GM21528 (cell line): ENCODE results near the gene DOCK2.
"Not testable (repeated sequence)": the region's sequence is repeated elsewhere in the genome, so short reads cannot be mapped to it uniquely, and the experiment has no call there.

Experiments
- ATAC-seq: cut with Tn5 transposase; IDR thresholded peaks from one replicate; pipeline ENCODE4 v1.9.1; 2021; ENCODE audit warnings: mild to moderate bottlenecking, moderate library complexity; ENCODE audit not compliant: unreplicated experiment, low FRiP score

DOCK2 gene

DNA sequence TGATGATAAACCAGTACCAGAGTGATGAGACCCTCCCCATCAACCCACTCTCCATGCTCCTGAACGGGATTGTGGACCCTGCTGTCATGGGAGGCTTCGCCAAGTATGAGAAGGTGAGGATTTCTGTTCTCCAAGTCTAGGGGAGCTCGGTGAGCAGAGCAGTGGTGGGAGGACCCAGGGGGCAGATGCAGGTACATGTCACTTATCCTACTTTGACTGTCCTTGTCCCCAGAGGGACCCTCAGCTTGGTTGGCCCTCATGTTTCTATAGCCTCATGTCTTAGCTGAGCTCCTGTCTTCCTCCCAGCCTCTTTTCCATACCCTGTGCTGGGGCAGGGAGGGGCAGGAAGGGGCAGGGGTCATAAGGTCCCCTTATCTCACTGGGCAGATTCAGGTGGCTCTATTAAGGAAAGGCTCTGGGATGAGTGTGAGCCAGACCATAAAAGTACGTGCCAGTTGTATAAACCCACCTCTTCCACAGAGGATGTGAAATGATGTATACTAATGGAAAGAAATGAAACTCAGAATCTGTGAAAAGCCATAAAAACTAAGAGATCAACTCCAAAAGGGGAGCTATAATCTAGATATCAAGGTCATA, 430.6 kb downstream of the DOCK2 start:
- ATAC-seq, result no peak

DNA sequence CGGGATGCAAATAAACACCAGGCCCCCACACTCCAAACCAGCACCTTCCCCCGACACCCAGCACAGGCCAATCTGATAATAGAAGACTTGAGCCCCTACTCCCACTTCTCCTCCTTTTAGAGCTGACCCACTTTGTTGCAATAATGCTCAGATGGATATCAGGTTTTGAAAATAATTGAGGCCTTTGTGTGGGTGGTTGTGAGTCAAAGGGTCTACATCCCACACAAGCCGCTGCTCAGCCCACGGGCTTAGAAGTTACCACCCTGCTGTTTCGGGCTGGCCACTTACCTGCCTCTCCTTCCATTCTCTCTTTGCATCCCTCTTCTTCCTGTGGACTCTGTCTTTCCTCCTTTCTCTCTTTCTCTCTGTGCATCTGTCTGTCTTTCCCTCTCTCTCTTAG, 432.4 kb downstream of the DOCK2 start:
- no peak for ATAC-seq

DNA sequence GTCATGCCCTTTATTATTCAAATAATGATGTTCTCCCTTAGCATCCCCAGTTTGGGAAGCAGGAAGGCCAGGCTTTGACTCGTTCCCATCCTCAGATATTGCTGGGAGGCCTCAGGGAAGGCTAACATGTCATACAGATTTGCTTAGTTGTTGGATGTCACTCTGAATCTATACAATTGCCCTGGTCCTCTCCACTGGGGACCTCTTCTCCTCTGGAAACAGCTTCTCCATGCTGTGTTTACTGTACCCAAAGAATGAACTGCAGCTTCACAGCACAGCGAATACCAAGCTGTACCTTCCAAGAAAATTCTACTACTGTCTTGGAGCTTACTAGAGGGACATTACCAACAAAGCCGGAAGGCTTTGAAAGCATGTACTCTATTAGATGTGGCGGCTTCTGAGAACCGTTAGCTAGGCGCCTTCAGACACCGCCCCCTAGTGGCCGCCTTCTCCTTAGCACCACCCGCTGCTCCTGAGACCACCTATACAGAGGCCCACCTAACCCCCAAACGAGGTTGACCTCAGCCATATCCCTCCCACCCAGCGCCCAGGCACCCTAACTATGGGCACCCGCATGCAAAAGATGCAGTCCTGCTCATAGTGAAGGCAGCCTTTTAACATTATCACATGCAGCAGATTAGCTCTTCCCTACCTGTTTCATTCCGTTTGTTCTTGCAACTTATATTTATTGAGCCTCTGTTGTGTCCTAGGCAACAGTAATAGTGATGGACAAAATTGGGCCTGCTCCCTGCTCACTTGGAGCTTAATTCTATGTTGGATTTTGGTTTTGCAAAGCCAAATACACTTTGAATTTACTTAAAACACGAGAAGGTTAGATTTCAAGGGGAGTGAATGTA, 433.7 kb downstream of the DOCK2 start:
- ATAC-seq, result no peak

DNA sequence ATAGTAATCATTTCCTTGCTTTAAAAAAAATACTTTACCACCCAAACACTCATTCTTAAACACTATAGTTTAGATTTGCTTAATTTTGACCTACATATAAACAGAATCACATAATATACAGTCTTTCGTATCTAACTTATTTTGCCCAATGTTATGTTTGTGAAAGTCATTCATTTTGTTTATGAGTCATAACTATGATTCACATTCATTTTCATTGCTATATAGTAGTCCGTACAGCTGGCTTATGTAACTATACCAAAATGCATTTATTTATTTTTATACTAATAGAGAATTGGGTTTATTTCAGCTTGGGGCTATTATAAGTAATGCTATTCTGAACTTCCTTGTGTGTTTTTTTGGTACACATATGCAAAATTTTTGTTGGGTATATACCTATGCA, 434.7 kb downstream of the DOCK2 start:
- no peak for ATAC-seq

DNA sequence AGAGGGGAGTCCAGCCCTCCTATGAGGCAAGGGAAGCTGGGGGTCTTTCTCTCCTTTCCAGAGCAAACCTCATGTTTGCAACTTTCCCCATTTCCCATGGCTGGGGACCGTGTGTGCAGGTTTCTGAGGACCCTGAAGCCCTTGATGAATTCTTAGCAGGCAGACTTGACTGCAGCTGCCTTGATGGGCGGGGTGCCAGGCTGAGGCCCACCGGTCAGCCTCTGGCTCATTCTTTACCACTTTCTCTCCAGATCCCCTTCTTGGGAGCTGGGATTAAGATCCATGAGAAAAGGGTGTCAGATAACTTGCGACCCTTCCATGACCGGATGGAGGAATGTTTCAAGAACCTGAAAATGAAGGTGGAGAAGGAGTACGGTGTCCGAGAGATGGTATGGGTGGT, 438.6 kb downstream of the DOCK2 start:
- ATAC-seq, result no peak

DNA sequence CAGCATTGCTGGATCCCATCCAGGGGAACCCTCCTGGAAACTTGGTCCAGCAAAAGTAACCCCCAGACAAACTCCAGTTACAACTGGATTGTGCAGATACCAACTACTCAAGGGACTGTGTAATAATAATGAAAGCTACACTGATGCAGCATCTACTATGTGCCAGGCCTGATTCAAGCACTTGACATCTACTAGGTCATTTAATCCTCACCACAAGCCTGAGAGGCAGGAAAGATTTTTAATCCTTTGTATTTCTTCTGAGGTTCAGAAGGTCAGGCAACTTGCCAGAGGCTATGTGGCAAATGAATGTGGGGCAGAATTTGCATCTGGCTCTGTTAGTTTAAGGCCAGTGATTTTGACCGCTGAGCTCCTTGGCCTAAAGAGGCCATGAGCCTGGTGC, 439.1 kb downstream of the DOCK2 start:
- ATAC-seq, result no peak

DNA sequence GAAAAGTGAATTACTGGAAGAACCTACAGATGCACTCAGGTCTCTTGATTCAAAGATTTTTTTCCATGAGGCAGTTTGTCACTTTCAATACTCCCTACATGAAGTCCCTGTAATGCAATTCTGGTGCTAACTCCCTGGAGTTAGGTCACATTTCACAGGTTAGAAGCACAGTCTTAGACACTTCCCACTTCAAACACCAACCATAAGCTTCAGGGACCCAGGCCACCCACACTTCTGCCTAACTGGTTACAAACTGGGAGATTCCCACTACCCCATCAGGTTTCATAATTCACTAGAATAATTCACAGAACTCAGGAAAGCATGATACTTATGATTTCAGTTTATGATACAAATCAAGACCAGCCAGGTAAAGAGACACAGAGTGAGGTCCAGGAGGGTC, 439.7 kb downstream of the DOCK2 start:
- ATAC-seq, result no peak

DNA sequence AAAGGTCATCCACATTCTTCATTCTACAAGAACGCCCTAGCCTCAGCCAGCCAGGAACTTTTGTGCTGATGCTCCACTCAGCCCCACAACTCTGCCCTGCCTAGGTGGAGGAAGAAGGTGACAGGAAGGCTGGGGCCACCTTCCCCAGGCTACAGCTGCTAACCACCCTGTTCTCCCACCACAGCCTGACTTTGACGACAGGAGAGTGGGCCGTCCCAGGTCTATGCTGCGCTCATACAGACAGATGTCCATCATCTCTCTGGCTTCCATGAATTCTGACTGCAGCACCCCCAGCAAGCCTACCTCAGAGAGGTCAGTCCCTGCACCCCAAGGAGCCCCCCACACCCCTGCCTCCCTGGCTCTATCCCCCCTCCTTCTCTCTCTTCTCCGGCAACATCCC, 440.5 kb downstream of the DOCK2 start:
- no peak for ATAC-seq

DNA sequence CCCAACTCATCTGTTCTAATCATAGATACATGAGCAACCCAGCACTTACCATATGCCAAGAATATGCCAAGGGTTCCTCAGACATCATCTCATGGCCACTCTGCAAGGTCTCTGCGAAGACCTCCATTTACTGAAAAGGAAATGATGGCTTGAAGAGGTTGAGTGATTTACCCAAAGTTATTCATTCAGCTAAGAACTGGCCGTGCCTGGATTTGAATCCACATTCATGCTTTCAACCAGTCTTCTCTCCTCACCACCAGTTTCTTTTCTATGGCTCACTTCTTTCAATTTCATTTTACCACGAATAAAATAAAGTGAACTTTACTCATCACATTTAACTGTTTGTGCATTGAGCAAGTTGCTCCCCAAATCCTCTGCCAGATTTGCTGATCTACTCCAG, 441.4 kb downstream of the DOCK2 start:
- no peak for ATAC-seq

DNA sequence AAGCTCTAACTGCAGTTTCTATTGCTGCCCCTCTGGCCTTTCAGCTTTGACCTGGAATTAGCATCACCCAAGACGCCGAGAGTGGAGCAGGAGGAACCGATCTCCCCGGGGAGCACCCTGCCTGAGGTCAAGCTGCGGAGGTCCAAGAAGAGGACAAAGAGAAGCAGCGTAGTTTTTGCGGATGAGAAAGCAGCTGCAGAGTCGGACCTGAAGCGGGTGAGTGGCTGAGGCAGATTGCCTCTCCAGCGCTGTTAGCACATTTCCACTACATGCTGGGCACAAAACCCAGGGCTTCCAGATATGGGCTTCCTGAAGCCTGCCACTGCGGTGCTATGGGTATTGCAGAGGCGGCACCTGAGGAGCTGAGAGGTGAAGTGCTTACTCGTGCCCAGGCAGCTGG, 441.9 kb downstream of the DOCK2 start:
- no peak for ATAC-seq

DNA sequence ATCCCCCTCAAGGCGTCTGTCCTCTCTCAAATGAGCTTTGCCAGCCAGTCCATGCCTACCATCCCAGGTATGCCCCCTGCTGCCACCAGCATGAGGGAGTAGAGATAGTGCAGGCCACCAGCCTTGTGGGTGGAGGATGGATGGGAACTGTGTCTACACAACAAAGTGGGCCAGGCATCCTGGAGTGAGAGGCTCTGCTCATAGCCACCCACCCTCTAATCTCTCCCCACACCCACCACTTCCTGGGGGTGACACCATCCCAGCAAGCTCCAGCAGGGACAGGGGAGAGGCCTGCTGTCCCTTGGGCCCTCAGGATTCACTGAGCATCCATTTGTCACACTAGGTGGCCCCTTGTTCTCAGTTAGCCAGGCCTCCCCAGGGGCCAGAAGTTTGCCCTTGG, 443.1 kb downstream of the DOCK2 start:
- ATAC-seq, result no peak

DNA sequence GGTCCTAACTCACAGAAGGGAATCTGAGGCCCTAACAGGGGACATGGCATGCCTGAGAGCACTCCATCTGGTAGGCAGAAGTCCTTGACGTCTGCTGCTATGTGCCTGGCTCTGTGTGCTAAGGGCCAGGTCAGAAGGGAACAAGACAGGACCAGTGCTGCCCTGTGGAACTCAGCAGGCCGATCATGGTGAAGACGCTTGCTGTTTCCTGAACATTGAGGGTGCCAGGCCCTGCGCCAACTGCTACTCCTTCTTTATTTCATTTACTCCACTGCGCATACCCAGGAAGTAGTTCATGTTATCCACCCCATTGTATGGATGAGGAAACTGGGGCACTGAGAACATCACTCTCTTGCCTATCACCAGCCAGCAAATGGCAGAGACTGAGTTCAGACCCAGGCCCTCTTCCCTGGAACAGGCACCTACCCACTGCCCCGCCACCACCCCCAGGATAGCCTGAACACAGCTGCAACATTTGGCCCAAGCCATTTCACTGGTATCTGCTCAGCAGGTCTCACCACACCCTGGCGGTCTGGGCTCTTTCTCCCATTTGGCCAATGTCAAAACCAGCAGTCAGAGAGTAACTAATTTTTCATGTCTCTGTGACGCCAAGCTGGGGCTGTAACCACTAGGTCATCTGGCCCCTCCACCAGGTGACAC, 443.8 kb downstream of the DOCK2 start:
- ATAC-seq, result no peak

DNA sequence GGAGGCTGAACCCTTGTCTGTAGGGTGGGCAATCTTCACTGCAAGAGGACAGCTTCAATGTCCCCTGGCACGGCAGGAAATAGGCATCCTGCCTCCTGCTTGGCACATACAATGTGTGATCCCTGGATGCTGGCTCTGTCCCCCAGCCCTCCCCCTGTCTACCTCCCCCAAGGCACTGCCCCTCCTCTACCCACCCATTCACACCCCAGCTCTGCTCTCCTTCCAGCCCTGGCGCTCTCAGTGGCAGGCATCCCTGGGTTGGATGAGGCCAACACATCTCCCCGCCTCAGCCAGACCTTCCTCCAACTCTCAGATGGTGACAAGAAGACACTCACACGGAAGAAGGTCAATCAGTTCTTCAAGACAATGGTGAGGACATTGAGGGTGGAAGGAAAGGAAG, 444.5 kb downstream of the DOCK2 start:
- ATAC-seq, result no peak

DNA sequence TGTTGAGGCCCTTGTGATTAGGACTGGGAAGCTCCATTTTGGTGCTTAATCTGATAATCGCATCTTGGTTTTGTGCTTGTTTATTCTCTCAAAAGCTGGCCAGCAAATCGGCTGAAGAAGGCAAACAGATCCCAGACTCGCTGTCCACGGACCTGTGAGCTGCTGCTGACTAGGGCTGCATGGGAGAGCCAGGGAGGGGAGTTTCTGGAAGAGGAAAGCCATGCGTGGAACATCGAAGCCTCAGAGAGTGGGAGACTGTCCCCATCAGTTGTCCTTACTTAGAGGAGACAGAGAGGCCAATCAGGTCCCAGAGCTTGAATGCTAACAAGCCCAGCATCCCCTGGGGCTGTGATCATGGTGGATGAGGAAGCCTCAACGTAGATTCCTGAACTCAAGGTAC, 445.6 kb downstream of the DOCK2 start:
- no peak for ATAC-seq

DNA sequence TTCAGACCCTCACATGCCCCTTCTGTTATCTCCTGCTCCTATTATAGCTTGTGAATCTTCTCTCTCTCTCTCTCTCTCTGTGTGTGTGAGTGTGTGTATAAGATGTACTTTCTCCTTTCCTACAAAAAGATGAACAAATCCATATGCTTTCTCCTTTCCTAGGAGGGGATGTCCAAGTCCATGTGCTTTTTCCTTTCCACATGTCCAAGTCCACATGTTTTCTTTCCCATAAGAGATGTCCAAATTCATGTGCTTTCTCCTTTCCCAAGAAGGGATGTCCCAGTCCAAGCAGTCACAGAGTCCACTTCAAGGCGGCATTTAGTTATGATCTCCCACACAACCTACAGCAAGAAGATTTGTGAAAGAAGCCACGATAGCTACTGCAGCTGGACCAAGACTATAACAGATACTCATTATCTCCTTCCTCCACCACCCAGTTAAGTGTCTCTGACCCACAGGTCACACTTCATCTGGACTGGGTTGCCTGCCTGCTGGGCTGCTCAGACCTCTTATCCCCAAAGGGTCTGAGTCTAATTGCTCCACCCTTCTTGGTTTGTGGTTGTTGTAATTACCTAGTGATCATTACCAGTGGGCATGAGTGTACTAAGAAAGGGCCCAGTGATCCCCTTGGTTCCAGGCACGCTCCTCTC, 450.2 kb downstream of the DOCK2 start:
- no peak for ATAC-seq

DNA sequence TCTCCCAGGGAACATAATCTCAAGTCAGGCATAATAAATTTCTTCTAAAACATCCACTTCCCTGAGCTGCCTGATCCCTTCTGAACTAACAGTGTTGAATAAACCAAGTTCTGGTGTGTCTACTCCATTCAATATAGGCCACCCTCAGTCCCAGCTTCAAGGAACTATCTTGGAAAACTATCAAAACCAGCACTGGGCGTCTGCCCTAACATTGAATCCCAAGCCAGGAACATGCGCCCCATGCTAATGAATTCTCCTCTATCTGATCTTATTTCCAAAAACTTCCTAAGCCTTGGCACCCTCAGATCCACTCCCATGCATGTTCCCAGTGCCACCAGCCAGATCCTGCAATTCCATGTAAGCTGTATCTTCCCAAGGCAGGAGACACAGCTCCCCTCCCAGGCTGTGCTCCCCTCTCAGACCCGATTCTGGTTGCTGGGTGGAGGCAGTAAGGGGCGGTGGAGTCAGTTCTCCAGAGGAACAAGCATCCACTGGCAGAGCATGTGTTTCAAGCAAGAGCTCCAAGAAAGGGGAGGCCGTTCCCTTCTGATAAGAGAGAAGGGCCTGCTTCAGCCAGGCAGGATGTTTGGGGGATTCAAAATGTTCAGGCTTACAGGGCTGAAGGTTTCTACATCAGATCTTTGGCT, 455.5 kb downstream of the DOCK2 start:
- ATAC-seq, result no peak

DNA sequence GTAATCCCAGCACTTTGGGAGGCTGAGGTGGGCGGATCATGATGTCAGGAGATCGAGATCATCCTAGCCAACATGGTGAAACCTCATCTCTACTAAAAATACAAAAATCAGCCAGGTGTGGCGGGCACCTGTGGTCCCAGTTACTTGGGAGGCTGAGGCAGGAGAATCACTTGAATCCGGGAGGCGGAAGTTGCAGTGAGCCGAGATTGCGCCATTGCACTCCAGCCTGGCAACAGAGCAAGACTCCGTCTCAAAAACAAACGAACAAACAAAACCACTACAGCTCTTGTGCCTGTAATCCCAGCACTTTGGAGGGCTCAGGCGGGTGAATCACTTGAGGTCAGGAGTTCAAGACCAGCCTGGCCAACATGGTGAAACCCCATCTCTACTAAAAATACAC, 457.3 kb downstream of the DOCK2 start:
- ATAC-seq, result not testable (repeated sequence)

DNA sequence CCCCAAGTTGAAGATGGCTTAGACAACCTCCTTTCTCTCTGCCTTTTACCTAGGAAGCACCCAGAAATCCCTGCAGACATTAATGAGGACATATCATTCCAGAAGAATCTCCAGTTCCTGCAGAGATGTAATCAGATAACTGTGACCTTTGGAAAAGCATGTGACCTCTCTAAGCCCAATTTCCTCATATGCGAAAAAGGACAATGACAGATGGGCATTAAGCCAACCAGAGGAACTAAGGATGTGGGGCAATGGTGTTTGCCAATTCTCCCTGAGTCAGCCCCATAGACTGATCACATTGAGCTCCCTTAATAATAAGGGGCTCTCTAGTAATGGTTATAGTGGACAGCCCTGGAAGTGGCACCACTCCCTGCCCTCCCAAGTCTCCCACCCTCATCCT, 458.6 kb downstream of the DOCK2 start:
- ATAC-seq, result no peak

DNA sequence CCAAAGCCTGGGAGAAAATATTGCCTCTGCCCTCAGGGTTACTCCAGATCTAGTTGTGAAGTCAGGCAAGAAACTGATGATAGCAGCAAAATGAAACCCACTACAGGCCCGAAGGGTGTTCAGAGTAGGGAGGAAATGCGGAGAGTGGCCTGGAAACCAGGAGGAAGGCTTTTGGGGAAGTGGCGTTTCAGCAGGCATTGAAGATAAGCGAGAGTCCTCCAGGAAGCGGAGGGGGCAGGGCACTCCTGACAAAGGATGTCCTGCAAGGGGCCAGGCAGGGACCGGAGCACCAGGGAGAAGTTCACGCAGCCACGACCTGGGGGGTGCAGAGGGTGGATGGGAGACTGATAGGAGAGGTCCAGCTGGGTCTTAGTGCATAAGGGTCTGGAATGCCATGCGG, 460.9 kb downstream of the DOCK2 start:
- ATAC-seq, result no peak

DNA sequence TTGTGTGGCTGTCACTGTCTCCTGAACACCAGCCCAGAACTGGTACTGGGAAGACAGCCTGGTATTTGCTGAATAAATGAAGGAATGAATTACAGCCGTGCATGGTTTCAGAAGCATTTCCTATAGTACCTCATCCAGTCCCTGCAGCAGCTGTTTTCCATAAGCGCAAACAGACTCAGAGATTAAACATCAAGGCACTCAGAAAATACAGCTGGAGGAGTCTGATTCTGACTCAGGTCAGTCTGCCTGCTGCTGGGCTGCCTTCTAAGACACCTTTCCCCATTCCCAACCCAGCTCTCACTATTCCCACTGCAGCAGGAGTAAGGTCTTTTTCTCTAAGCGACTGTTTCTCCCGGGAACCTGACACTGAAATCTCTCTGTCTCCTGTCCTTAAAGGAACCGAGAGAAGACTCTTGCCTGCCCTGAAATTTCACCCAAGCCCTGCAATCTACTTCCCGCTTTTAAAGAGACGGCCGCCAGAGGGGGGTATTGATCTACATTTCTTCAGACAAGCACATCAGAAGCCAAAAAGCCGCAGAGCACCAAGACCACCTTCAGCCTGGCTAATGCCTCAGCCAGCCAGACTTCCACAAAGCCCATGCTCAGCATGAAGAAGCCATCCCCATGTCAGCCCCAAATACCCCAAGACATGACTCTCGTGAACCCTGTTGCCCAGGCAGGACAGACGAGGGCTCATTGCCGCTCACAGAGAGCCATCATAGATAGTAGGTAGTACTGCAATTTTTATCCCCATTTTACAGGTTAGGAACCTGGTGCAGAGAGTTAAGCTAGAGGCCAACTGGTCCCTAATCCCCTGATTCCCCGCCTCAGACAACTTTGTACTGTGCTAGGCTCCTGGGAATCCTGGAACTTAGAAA, 463.2 kb downstream of the DOCK2 start:
- peak; percentile 47 for ATAC-seq
